Renal cortical epithelial cell (primary cell): ENCODE data around the gene CSH2. TPM values are rescaled to one million over a fixed set of nuclear protein-coding genes. Genes with fewer than 3 reads are reported as not detected.
"Not testable (repeated sequence)": the region's sequence is repeated elsewhere in the genome, so short reads cannot be mapped to it uniquely, and the experiment has no call there.

Experiments used
- DNase-seq: peaks from one replicate; pipeline ENCODE4 v3.0.0-alpha.2; 2011; ENCODE audit warnings: low read depth
- total RNA-seq: library from RNA; depleted of rRNA; stranded (reverse); fragments of >200 nt; gene quantifications from 2 replicates; pipeline ENCODE4 v1.2.3, GENCODE V29; 2014

CSH2 gene
- total RNA-seq = not detected in 2 replicates

DNA sequence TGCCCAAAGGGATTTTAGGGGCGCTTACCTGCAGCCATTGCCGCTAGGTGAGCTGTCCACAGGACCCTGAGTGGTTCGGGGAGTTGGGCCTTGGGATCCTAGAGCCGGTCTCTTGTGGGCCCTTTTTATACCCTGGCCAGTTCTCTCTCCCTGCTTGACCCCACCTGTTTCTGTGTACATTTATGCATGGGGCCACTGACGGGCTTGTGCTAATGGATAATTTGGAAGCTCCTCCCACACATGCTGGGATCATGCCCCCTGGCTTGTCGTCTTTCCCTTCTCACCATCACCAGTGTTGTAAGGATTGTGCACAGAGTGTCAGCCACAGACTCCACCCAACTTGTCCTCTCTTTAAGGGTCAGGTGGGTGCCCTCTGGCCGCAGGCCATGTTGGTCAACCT lies at the start of gene CSH2:
Gene CSH2 (minus strand): TSS at position 101 of the 400 bp plus-strand sequence. CDS start 63 bp downstream, at position 38.
- DNase-seq = not testable (repeated sequence)

DNA sequence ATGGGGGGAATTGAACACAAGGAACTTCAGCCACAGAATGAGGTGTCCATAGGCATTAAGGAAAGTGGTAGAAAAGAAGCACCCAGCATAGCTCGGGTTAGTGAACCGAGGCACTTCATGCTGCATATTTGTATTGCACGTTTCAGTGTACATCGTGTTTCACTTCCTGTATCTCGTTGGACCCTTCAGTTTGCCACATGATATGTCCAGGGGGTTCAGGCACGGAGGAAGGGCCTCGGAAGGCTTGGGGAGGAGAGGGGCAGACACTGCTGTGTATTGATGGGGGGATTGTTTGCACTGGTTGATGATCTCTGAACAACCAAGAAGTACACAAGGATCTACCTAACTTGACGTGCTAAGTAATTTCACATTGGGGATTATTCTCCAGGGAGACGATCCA lies 48.9 kb upstream of the CSH2 start:
- not testable (repeated sequence) for DNase-seq

DNA sequence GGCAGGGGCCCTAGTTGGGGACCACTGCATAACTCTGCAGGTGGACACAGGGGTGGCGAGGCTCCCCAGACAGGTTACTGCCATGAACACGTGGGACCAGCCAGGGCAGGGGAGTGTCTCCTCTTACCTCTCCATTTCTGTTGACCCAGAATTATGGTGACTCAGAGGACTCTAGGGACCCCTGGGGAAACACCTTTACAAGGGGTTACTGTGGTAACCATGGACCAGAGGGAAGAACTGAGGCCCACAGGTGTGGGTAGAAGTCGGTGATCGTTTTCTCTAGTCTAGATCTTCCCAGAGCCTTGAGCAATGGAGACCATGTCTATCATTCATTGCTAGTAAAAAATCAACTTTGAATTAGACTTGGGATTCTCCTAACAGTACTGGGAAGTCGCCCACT lies 47.3 kb upstream of the CSH2 start:
- DNase-seq = not testable (repeated sequence)

DNA sequence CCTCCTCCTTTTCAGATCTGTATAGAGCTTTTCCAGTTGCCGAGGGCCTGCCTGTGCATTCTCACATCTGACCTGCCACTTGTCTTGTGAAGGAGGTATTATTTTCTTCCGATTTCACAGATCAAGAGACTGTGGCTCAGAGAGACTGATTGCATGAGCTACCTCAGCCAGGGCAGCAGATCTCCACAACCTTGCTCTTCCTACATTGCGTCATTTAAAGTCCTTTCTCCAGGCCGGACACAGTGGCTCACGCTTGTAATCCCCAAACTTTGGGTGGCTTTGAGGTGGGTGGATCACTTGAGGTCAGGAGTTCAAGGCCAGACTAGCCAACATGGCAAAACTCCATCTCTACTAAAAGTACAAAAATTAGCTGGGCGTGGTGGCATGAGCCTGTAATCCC lies 46.6 kb upstream of the CSH2 start:
- DNase-seq = not testable (repeated sequence)

DNA sequence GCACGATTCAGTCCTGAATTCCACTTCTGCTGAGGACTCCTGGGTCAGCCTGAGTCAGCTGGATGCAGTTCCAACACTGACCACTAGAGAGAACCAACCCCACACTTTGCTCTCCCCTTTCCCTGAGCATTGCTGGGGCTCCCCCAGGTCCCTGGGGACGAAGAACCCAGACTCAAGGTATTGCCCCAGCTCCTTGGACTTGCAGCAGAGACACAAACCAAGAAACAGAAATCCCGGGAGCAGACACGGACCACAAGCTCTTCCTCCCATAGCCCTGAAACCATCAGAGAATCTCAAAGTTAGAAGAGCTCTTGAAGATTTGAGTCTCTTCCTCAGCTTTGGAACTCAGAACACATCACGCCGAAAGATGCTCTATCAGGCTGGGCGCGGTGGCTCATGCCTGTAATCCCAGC lies 45.8 kb upstream of the CSH2 start:
- DNase-seq = peak; percentile 27

DNA sequence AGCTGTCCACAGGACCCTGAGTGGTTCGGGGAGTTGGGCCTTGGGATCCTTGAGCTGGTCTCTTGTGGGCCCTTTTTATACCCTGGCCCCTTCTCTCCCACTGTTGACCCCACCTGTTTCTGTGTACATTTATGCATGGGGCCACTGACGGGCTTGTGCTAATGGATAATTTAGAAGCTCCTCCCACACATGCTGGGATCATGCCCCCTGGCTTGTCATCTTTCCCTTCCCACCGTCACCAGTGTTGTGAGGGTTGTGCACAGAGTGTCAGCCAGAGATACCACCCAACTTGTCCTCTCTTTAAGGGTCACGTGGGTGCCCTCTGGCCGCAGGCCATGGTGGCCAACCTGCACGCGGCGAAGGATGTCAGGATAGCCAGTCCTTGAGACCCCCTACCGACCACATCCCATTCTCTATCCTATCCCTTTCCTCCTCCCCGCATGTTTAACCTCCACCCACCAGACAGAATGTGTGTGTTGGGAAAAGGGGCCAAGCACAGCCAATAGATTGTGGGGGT lies 45.4 kb upstream of the CSH2 start, which contains the start of gene GH1:
Gene GH1 (minus strand): TSS at position 51 of the 517 bp plus-strand sequence. CDS start 63 bp downstream, outside the sequence.
- DNase-seq = not testable (repeated sequence)

DNA sequence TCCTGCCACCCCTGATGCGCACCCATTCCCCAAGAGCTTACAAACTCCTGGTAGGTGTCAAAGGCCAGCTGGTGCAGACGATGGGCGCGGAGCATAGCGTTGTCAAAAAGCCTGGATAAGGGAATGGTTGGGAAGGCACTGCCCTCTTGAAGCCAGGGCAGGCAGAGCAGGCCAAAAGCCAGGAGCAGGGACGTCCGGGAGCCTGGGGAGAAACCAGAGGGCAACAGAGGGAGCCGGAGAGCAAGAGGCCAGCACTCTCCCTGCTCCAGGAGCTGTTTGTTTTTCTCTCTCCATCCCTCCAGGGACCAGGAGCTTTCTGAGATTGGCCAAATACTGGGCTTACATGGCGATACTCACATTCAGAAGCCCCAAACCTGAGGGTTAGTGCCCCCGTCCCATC lies 44.8 kb upstream of the CSH2 start:
- no peak for DNase-seq

DNA sequence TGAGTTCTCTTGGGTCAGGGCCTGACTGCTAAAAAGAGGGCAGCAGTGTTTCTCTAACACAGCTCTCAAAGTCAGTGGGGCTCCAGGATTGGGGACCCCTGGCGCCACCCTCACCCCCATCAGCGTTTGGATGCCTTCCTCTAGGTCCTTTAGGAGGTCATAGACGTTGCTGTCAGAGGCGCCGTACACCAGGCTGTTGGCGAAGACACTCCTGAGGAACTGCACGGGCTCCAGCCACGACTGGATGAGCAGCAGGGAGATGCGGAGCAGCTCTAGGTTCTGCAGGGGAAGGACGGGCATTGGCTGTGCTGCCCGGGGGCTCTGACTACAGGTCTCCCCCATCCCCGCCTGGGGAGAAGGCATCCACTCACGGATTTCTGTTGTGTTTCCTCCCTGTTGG lies 44.2 kb upstream of the CSH2 start:
- DNase-seq = no peak

DNA sequence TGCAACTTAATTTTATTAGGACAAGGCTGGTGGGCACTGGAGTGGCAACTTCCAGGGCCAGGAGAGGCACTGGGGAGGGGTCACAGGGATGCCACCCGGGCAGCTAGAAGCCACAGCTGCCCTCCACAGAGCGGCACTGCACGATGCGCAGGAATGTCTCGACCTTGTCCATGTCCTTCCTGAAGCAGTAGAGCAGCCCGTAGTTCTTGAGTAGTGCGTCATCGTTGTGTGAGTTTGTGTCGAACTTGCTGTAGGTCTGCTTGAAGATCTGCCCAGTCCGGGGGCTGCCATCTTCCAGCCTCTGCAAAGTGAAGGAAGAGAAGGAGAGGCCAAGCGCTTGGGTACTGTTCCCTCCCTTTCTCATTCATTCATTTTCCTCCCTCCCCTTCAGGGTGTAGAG lies 43.7 kb upstream of the CSH2 start:
- not testable (repeated sequence) for DNase-seq

DNA sequence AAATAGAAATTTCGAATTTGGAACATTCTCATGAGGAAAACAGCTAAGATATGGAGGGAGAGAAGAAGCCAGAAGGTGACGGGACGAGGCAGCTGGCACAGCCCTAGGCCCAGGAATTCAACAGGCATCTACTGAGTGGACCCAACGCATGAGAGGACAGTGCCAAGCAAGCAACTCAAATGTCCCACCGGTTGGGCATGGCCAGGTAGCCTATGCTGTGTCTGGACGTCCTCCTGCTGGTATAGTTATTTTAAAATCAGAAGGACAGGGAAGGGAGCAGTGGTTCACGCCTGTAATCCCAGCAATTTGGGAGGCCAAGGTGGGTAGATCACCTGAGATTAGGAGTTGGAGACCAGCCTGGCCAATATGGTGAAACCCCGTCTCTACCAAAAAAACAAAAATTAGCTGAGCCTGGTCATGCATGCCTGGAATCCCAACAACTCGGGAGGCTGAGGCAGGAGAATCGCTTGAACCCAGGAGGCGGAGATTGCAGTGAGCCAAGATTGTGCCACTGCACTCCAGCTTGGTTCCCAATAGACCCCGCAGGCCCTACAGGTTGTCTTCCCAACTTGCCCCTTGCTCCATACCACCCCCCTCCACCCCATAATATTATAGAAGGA lies 43.2 kb upstream of the CSH2 start:
- no peak for DNase-seq

DNA sequence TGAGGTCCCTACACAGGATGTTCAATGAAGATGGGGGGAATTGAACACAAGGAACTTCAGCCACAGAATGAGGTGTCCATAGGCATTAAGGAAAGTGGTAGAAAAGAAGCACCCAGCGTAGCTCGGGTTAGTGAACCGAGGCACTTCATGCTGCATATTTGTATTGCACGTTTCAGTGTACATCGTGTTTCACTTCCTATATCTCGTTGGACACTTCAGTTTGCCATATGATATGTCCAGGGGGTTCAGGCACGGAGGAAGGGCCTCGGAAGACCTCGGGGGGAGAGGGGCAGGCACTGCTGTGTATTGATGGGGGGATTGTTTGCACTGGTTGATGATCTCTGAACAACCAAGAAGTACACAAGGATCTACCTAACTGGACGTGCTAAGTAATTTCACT lies 42.3 kb upstream of the CSH2 start:
- DNase-seq = not testable (repeated sequence)

DNA sequence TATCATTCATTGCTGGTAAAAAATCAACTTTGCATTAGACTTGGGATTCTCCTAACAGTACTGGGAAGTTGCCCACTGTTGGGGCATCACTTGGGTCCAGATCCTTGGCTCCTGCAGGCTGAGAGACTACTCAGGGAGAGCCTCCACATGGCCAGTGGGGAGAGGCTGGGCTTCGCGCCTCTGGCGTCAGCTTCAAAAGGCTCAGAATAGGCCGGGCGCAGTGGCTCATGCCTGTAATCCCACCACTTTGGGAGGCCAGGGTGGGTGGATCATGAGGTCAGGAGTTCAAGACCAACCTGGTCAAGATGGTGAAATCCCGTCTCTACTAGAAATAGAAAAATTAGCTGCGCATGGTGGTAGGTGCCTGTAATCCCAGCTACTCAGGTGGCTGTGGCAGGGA lies 41.0 kb upstream of the CSH2 start:
- DNase-seq = no peak

DNA sequence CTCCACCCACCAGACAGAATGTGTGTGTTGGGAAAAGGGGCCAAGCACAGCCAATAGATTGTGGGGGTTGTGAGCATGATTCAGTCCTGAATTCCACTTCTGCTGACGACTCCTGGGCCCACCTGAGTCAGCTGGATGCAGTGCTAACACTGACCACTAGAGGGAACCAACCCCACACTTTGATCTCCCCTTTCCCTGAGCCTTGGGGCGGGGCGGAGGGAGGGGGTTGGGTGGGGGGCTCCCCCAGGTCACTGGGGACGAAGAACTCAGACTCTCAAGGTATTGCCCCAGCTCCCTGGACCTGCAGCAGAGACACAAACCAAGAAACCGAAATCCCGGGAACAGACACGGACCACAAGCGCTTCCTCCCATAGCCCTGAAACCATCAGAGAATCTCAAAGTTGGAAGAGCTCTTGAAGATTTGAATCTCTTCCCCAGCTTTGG lies 38.2 kb upstream of the CSH2 start:
- no peak for DNase-seq

DNA sequence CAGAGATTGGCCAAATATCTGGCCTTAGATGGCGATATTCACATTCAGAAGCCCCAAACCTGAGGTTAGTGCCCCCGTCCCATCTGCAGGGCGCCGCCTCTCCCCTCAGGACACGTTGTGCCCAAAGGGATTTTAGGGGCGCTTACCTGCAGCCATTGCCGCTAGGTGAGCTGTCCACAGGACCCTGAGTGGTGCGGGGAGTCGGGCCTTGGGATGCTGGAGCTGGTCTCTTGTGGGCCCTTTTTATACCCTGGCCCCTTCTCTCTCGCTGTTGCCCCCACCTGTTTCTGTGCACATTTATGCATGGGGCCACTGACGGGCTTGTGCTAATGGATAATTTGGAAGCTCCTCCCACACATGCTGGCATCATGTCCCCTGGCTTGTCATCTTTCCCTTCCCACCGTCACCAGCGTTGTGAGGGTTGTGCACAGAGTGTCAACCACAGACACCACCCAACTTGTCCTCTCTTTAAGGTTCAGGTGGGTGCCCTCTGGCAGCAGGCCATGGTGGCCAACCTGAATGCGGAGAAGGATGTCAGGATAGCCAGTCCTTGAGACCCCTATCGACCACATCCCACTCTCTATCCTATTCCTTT lies 37.7 kb upstream of the CSH2 start, which contains the start of gene CSHL1:
Gene CSHL1 (minus strand): TSS at position 218 of the 595 bp plus-strand sequence. CDS start 62 bp downstream, at position 156.
- no peak for DNase-seq

DNA sequence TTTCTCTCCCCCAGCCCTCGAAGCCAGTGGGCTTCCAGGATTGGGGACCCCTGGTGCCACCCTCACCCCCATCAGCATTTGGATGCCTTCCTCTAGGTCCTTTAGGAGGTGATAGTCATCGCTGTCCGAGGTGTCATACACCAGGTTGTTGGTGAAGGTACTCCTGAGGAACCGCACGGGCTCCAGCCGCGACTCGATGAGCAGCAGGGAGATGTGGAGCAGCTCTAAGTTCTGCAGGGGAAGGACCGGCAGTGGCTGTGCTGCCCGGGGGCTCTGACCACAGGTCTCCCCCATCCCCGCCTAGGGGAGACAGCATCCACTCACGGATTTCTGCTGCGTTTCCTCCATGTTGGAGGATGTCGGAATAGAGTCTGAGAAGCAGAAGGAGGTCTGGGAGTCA lies 36.6 kb upstream of the CSH2 start:
- no peak for DNase-seq

DNA sequence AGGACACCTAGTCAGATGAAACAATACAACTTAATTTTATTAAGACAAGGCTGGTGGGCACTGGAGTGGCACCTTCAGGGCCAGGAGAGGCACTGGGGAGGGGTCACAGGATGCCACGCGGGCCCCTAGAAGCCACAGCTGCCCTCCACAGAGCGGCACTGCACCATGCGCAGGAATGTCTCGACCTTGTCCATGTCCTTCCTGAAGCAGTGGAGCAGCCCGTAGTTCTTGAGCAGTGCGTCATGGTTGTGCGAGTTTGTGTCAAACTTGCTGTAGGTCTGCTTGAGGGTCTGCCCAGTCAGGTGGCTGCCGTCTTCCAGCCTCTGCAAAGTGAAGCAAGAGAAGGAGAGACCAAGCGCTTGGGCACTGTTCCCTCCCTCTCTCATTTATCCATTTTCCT lies 36.1 kb upstream of the CSH2 start:
- not testable (repeated sequence) for DNase-seq

DNA sequence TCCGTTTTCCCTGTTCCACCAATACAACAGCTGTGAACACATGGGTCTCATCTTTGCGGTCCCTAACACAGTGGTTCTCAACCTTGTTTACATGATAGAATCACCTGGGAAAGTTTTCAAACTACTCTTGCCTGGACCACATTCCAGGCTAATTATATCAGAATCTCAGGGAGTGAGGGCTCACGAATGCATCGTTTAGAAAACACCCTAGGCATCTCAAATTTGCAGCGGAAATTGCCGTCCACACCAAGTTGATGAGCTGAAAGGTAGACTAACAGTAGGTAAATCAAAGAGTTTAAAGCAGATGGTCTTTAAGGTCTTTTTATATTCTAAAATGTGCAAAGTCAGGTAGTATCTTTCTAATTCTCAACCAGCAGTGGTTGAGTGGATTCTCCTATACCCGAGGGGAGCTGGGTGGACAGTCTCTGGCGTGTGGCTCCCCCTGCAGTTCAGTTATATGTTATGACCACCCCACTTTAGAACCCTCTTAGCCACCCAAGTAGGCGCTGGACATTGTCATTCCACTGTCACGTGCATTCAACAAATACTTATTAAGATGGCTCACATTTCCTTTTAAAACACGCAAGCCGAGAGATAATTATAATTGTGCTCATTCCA lies 33.8 kb upstream of the CSH2 start:
- DNase-seq = not testable (repeated sequence)

DNA sequence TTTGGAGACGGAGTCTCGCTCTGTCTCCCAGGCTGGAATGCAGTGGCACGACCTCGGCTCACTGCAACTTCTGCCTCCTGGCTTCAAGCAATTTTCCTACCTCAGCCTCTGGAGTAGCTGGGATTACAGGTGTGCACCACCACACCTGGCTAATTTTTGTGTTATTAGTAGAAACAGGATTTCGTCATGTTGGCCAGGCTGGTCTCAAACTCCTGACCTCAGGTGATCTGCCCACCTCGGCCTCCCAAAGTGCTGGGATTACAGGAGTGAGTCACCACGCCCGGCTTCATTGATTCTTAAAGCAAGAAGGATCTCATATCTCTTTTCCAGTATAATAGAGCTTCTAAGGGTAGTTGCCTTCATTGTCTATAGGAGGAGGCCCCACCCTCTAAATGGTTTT lies 31.3 kb upstream of the CSH2 start:
- DNase-seq = not testable (repeated sequence)

DNA sequence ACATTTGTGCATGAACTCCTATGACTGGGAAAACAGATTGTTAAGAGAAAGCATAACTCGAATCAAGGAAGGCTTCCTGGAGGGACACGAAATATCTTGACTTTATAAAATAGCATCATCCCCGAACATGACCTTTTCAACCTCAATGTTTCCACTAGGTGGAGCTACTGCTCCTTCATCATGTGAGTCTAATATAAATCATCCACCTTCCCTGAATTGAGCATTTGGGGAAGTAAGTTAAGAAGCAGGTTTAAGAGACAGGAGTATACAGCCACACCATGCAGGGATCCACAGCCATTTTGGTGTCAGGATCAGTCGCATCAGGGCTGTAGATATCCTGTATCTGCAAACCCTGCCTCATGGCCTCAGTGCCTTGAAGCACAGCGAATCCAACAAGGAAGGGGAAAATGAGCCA lies 30.3 kb upstream of the CSH2 start:
- DNase-seq = not testable (repeated sequence)

DNA sequence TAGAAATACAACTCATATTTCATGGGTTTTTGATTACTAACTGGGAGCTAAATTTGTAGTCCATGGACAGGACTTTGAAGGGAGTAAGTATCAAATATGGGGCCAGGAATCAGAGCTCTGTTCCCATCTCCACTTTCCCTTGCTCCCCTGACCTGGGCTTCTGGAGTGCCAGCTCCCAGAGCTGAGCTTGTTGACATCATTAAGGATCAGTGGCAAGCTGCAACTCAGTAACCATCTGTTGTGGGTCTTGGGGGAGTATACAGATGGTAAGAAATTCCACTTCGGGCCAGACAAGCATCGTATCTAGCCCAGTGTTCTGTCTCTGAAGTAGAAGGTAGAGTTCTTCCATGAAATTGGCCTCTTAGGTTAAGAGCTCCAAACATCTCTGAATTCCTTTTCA lies 28.5 kb upstream of the CSH2 start:
- not testable (repeated sequence) for DNase-seq

DNA sequence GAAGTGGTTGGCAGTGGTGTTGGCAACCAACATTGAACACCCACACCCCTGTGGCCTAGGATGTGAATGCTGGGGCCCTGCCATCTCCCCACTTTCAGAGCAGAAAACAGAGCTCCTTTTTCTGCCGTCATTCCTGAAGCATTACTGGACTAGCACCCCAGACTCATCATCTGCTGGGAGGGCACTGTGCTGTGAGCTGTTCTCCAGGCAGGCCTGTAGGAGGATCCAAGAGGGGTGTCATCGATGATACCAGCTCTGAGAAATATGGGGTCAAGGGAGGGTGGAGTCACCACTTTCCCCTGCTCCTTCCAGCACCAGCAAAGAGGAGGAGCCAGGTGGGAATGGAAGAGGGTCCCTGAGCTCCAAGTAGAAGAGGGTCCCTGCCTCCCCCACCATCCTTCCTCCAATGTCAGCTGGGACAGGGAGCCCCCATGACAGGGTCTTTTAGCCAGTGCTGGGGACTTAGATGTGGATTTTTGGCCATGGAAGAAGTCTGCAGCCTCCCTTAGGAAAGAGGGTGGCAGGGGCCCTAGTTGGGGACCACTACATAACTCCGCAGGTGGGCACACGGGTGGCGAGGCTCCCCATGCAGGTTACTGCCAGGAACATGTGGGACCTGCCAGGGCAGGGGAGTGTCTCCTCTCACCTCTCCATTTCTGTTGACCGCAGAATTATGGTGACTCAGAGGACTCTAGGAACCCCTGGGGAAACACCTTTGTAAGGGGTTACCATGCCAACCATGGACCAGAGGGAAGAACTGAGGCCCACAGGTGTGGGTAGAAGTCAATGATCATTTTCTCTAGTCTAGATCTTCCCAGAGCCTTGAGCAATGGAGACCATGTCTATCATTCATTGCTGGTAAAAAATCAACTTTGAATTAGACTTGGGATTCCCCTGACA lies 25.7 kb upstream of the CSH2 start:
- not testable (repeated sequence) for DNase-seq
